ENCODE measurements around the gene ADARB2.

ADARB2 gene

DNA sequence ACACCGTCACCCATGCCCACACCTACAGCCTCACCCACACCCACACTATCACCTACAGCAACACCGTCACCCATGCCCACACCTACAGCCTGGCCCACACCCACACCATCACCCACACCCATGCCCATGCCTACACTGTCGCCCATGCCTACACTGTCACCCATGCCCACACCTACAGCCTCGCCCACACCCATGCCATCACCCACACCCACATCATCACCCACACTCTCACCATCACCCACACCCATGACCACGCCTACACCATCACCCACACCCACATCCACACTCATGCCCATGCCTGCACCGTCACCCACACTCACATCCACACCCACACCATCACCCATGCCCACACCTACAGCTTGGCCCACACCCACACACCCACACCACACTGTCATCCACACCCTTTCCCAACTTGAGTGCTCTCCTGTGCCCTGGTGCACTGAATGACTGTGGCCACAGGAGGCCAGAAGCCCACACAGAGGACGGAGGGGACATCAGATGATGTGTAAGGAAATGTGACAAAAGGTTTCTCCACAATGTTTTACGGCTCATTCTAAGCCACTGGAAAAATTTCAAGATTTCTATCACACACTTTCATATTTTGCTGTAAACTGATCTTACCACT, 527.9 kb downstream of the ADARB2 start:
- DNase-seq, result no peak

GRCh38 chr10:1208366-1209311, 528.7 kb downstream of the ADARB2 start:
- no peak for DNase-seq

DNA sequence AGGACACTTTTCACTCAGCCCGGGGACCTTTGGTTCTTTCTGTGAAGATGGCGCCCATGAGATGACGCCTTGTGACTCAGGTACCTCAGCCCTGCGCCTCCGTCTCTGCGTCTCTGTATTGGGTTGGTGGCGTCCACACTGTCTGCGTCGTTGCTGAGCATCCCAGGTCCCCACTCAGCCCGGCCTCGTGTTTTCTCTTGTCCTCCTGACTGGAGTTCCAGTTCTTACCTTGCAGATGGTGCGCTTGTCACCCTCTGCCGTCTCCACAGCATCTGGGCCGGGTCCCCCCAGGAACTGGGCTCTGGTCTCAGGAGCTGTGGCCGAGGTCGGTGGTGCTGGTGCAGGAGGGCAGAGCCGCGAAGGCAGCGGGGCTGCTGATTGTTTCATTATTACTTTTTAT, 530.7 kb downstream of the ADARB2 start:
- no peak for DNase-seq

DNA sequence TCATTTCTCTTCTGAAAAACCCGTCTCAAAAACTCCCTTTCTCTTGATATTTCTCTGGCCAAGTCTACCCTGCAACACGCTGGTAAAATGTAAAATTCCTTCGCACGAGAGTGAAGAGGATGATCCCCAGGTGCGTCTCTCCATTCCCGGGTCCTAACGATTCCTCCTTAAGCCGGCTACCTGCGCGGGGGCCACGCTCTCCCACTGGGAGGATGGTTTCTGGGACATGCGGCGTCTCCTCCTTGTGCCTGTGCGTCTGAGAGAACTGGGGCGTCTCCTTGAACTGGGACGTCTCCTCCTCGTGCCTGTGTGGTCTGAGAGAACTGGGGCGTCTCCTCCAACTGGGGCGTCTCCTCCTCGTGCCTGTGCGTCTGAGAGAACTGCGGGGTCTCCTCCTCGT, 531.2 kb downstream of the ADARB2 start:
- no peak for DNase-seq

GRCh38 chr10:1205450-1206030, 531.8 kb downstream of the ADARB2 start:
- DNase-seq, result no peak

DNA sequence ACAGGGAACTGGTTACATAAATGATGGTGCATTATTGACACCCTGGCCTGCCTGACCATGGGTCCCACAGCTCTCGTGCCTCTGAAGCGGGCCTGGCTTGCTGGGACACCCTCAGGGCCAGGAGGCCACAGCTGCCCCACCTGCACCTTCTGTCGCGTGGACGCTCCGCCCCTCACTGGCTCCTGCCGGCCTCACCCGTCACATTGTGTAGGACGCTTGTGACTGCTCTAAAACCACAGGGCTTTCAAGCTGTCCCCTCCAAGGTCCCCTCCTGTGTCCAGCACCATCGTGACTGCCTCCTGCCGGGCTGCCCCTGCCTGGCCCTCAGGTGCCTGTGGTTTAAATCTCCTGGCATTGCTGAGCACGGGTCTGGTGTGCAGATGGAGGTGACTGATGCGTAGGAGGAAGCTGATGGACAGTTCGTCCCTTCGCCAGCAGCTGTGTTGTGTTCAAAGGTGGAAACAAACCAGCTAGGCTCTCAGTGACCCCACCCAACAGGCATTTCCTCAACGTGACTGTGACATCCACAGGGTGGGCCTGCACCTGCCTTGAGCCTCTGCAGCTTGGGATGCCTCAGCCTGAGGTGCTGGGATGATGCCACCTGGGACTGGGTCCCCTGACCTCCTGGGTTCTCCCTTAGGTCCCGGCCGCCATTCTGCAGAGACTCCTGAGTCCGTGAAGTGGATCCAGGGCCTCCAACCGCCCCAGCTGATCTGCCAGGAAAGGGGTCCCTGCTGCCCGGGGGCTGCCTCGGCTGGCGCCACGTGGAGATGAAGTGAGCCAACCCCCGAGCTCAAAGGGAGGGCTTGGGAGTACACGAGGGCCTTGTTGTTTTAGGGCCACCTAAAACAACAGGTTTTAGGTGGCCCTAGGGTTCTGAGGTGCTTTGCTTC, 532.6 kb downstream of the ADARB2 start:
- DNase-seq, result no peak

GRCh38 chr10:1203704-1204103, 533.6 kb downstream of the ADARB2 start:
- DNase-seq, result no peak

DNA sequence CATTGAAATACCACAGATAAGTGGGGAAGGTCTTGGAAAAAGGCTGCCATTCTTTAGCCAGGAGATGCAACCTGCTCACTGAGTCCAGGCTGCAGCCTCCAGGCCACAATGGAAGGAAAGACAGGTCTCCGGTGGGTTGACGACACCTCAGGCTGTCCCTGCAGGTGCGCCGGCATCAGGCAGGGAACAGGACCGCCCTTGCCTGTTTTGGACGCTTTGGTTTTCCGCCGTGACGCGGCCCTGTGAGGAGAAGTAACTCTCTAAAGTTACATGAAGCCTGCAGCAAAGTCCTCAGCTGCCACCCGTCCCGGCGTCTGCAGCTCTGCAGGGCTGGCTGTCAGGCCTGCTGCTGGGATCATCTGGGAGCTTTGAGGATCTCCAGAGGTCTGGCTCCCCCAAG, 534.1 kb downstream of the ADARB2 start:
- DNase-seq, result no peak

DNA sequence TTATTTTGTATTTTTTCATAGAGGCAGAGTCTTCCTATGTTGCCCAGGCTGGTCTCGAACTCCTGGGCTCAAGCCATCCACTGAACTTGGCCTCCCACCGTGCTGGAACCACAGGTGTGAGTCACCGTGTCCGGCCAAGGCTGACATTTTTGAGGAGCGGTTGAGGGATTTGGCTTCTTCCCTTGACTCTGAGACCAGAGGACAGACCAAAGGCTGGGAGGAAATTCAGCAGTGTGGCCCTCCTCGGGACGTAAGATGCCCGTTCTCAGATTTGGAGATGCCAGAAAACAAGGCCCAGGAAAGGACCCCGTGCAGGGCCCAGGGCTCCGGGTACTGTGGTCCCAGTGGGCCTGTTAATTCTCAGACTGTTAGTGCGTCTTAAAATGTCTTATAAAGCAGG, 535.0 kb downstream of the ADARB2 start:
- no peak for DNase-seq

- no peak for DNase-seq
These were observed 536.2 kb downstream of the ADARB2 start for GRCh38 chr10:1200866-1201807.

DNA sequence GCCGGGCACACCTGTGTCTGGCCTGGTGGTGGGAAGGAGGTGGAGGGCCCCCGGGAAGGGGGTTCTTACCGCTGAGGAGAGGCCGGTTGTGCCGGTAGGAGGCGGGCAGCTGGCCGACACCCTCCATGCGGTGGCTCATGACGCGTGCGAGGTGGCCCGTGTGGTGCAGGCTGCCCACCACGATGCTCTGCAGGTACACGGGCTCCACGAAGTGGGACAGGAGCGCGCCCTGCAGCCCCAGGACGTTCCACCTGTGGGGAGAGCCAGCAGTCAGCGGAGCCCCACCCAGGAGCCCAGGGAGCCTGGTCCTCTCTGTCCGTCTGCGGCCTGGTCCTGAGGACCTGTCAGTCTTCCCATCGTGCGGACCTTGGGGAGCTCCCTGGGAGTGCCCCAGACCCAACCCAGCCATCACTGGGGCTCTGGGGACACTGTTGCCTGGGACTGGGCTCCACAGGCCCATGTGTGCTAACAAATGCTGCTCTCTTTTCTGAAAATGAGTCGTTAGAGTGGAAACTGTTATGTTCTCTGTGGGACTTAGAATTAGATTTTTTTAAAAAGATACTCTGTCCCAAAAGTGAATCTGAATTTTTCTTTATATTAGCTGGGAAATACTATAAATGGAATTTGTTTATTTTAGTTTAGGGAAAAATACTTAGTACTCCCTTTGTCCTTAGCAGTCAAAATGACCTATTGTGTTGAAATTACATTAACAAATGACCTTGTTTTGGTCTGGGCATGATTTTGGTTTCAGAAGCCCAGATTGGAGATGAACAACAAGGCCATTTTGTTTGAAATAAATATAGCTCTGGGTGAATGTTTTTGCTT, 537.2 kb downstream of the ADARB2 start:
- DNase-seq, result no peak

DNA sequence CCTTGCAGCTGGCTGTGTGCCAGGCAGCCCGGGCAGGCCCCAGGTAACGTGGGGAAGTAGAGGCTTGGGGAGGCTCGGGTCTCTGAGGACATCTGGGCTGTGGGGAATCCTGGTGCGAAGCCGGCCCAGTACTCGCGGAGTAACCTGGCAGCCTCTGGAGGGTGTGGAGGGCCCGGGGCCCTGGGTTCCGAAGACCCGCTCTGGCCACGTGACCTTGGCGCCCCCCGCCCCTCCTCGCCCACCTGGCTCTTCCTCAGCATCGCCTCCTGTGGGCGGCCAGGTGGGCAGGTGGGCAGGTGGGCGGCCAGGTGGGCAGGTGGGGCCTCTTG, 538.0 kb downstream of the ADARB2 start:
- DNase-seq, result no peak

DNA sequence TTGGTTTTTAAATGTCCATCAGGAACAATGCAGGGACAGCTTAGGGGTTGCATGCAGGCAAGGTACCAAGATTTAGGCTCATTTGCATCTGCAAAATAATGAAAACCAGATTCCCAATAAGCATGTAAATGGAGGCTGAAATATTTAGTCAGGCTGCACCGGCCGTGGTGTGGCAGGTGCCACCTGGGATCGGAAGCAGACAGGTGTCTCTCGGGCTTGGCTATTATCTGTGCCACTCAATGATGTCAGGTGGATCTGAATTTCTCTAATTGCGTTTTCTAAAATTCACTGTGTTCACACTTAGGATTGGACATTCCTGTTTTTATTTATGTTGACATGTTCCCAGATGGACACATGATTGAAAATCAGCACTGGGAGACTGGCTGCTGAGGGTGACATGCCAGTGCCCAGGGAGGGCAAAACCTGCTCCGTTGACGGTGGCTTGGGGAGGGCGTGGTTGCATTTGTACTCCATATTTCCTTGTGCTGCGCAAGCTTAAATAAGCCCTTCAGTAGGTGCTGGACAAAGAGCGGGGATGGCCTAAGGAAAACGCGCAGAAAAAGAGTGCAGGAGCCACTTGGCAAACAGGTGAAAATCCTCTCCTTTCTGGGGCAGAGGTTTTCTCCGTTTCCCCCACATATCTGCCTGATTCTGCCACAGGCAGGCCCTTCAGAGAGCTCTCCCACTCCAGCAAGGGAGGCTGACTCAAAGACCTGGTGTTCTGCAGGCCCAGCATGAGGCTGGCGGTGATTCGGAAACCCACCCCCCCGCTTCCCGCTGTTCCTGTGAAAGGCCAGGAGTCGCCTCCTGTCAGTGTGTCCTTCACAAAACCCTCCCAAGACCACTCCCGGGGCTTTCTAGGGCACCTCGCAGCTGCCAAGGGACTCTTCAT, 538.6 kb downstream of the ADARB2 start:
- DNase-seq, result no peak

DNA sequence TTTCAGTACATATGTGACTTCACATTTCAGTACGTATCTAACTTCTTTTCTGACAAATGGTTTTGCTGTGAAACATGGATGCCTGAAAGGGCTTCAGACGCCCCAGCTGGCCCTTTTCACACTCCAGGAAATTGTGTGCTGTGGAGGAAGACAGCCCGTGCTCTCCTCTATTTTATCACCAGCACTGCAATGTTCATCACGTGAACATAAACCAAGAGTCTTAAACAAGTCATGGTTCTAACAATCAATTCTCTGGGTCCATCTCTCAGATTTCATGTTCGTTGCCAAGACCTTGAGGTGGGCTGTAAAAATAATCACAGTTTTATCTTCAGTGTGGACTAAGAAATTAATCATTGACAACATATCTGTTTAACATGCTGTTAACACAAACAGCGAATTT, 539.9 kb downstream of the ADARB2 start:
- no peak for DNase-seq

DNA sequence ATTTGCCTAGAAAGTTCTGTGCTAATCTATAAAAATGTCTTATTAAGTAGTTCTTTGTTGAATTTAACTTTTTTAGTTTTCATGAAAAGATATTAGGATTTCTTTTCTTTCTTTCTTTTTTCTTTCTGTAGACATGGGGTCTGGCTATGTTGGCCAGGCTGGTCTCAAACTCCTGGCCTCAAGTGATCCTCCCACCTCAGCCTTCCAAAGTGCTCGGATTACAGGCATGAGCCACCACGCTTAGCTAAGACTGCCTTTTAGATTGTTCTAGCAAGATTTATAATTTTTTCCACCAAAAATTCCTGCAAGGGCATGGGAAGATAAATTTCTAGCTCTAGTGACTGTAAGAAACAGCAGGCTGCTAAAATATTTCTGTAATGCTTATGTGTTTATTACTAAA, 540.7 kb downstream of the ADARB2 start:
- no peak for DNase-seq

- no peak for DNase-seq
These were observed 541.5 kb downstream of the ADARB2 start for GRCh38 chr10:1195828-1196227.

DNA sequence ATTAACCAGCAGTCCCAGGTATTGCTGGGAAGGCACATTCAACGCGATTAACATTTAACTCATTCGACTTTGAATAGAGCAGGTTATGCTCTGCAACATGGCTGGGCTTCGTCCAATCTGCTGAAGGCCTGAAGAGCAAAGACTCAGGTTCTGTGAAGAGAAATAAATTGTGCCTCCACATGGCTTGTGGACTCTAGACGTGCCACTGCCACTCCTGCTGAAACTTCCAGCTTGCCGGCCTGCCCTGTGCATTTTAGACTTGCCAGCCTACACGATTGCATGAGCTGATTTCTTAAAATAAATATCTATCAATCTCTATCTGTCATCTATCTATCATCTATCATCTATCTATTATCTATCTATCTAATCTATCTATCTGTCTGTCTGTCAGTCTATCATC, 543.2 kb downstream of the ADARB2 start:
- no peak for DNase-seq

DNA sequence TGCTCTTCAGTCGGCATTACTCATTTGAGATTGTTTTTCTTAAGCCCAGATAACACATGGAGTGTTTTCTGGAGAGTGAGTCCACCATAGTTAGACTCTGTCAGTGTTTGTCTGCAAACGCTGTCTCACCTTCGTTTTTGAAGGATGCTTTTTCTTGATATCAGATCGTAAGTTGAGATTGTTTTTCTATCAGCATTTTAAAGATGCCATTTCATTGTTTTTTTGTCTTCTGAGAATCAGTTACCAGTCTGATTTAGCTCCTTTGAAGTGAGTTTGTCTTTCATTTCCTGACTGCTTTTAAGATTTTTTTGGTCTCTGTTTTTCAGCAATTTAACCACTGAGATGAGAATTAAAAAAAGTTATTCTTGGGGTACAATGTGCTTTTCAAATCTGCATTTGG, 543.8 kb downstream of the ADARB2 start:
- DNase-seq, result no peak

DNA sequence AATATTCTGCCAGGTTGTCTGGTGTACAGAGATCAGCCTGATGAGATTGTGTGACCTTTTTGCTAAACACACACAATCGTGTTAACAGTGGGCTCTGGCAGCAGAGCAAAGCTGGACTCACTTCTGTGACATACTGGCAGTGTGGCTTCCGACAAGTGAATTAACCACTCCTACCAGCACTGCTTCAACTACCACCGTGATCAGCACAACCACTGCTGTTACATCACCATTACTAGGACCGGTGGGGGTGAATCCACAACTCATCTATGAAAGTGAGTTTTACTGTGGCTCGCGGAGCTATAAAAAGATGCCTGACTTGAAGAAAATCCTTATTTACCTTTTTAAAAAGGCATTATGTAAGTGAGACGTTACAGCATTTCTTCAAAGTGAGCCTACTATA, 545.6 kb downstream of the ADARB2 start:
- DNase-seq, result no peak
